ENCODE measurements around the gene TMEM45A.

The TMEM45A gene

DNA sequence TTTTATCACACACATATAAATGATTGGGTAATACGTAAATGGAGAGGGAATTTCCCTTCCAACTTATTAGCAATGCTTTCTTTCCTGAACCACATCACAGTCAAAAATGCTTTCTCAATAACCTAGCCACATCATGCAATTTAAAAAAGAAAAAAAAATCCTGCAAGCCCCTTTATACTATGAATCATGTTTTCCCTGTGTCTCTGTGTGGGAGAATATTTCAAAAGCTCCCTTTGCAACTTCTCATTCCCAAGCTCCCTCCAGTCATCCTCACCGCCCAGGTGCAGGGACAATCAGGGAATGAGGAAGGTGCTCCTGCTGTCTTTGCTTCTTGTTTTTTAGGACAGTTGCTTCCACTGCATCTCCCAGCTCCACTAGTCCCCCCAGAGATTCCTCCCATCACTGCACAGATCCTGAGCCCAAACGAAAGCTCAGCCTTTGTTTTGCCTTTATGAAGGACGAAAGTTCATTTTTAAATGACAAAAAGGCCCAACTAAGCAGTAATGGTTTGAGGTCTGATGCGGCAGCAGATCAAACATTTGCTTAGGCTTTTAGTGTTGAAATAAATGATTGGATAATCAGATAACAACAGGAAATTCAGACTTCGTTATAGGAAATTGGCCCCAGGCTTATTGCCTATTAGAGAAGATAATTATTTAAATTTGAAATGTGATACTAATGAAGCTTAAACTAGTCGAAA, 69.2 kb downstream of the TMEM45A start:
- H3K4me1 ChIP-seq (ENCODE audit: low read length) = no peaks in the 10 kb centered on the region

DNA sequence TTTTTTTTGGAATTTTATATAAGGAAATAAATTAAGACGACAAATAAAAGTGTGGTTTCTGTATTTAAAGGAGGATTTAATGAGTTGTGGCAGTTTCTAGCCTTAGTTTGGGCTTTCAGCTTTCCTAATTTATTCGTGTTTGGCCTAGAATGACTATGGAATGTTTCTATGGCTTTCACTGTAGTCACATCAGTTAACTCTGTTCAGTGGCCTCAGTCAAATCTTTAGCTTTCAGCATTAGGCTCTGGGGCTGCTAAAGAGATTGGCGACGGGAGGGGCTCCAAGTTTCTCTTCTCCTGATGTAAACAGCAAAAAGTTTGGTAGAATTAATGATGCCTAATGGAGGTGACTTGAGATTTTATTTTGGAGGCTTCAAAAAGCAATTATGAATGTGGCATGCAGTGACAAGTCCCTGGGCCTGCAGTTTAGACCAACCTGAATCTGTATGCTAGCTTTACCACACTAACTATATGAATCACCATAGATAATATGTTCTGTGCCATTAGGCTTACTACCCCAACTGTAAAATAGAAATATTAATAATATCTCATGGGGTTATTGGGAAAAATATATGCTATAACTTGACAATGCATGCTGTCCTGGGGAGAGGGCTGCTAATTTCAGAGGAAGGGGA, 69.9 kb downstream of the TMEM45A start:
- Histone ChIP-seq H3K4me3 (ENCODE audit: low read length) (no peak overlapping the region), H3K9ac (ENCODE audit: low read length) (no peak overlapping the region), H3K4me2 (ENCODE audit: low read length) (no peak overlapping the region), H3K9me3 (ENCODE audit: insufficient read depth, low read length) (no peaks in the 10 kb centered on the region), H3K79me2 (ENCODE audit: low read length) (no peaks in the 10 kb centered on the region), H2AFZ (ENCODE audit: low read depth, low read length) (no peak overlapping the region), H3K27ac (ENCODE audit: low read length) (no peak overlapping the region), H3K27me3 (ENCODE audit: low read depth, low read length) (no peaks in the 10 kb centered on the region), H3K4me1 (ENCODE audit: low read length) (no peaks in the 10 kb centered on the region), H4K20me1 (ENCODE audit: insufficient read depth, low read length) (no peaks in the 10 kb centered on the region), H3K36me3 (replicated peaks; ENCODE audit: low read depth, low read length) (no peaks in the 10 kb centered on the region)
- TF ChIP-seq, protein P1, sequence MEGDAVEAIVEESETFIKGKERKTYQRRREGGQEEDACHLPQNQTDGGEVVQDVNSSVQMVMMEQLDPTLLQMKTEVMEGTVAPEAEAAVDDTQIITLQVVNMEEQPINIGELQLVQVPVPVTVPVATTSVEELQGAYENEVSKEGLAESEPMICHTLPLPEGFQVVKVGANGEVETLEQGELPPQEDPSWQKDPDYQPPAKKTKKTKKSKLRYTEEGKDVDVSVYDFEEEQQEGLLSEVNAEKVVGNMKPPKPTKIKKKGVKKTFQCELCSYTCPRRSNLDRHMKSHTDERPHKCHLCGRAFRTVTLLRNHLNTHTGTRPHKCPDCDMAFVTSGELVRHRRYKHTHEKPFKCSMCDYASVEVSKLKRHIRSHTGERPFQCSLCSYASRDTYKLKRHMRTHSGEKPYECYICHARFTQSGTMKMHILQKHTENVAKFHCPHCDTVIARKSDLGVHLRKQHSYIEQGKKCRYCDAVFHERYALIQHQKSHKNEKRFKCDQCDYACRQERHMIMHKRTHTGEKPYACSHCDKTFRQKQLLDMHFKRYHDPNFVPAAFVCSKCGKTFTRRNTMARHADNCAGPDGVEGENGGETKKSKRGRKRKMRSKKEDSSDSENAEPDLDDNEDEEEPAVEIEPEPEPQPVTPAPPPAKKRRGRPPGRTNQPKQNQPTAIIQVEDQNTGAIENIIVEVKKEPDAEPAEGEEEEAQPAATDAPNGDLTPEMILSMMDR (IDR thresholded peaks at IDR 0.05; ENCODE audit: low read depth, low read length) = no peak
- TF ChIP-seq EZH2phosphoT487 (IDR thresholded peaks at IDR 0.05; ENCODE audit: low read depth) = no peak

More for the DNA sequence above, 69.2 kb downstream of the TMEM45A start:
- no peaks in the 10 kb centered on the region for H3K79me2 ChIP-seq (ENCODE audit: low read length)
- H3K9ac ChIP-seq (ENCODE audit: low read length) = no peak overlapping the region
- H3K27ac ChIP-seq (ENCODE audit: low read length) = no peak overlapping the region
- no peaks in the 10 kb centered on the region for H3K9me3 ChIP-seq (ENCODE audit: insufficient read depth, low read length)
- H4K20me1 ChIP-seq (ENCODE audit: insufficient read depth, low read length) = no peaks in the 10 kb centered on the region
- TF ChIP-seq EZH2phosphoT487 (IDR thresholded peaks at IDR 0.05; ENCODE audit: low read depth) = no peak
- H3K4me3 ChIP-seq (ENCODE audit: low read length) = no peak overlapping the region
- no peaks in the 10 kb centered on the region for H3K36me3 ChIP-seq (replicated peaks; ENCODE audit: low read depth, low read length)
- H3K4me2 ChIP-seq (ENCODE audit: low read length) = no peak overlapping the region
- no peaks in the 10 kb centered on the region for H3K27me3 ChIP-seq (ENCODE audit: low read depth, low read length)
- no peak overlapping the region for H2AFZ ChIP-seq (ENCODE audit: low read depth, low read length)

DNA sequence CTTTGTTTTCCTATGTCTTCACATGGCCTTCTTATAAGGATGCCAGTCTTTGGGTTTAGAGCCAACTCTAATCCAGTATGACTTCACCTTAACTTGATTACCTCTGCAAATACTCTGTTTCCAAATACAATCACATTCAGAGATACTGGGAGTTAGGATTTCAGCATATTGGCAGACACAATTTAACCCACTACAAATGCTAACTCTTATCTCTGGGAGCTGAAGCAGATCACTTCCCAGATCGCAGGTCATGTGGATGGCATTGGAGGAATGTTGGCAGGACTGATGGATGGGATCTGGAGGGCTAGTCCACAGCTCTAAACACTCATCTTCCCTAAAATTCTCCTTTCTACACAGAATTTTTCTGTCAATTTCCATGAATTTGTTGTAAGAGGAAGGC, 70.8 kb downstream of the TMEM45A start:
- no peak for TF ChIP-seq EZH2phosphoT487 (IDR thresholded peaks at IDR 0.05; ENCODE audit: low read depth)
- TF ChIP-seq, protein P1 (IDR thresholded peaks at IDR 0.05; ENCODE audit: low read depth, low read length) = no peak
- Histone ChIP-seq H3K4me3 (ENCODE audit: low read length) (no peak overlapping the region), H3K4me2 (ENCODE audit: low read length) (no peak overlapping the region), H3K79me2 (ENCODE audit: low read length) (no peaks in the 10 kb centered on the region), H4K20me1 (ENCODE audit: insufficient read depth, low read length) (no peaks in the 10 kb centered on the region), H3K36me3 (replicated peaks; ENCODE audit: low read depth, low read length) (no peaks in the 10 kb centered on the region), H3K9me3 (ENCODE audit: insufficient read depth, low read length) (no peaks in the 10 kb centered on the region), H3K27me3 (ENCODE audit: low read depth, low read length) (no peaks in the 10 kb centered on the region), H3K4me1 (ENCODE audit: low read length) (no peaks in the 10 kb centered on the region), H3K9ac (ENCODE audit: low read length) (no peak overlapping the region), H2AFZ (ENCODE audit: low read depth, low read length) (no peak overlapping the region), H3K27ac (ENCODE audit: low read length) (no peak overlapping the region)

DNA sequence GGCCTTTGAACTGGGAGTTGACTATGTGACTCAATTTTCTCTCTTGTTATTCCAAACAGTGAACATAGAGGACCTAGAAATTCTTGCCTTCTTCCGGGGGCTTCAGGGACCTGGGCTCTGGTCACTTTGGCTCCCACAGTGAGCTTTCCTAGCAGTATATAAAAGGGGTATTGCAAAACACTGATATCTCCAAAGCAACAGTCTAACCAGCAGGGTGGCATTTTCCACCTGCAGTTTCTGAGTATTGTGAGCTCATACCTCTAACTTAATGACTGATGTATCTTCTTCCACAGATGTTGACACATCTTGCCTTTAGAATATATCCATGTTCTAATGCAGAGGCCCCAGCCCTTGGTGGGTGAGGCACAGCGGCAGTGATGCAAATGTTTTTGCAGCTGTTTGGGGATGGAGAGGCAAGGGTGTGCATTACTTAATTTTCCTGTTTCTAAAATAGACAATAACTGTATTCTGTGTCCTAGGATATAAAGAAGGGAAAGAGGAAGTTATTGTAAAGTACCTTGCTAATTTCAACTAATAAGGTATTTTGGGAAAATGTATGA, 71.3 kb downstream of the TMEM45A start:
- H3K27ac ChIP-seq (ENCODE audit: low read length) = no peak overlapping the region
- H3K36me3 ChIP-seq (replicated peaks; ENCODE audit: low read depth, low read length) = no peaks in the 10 kb centered on the region
- no peak overlapping the region for H2AFZ ChIP-seq (ENCODE audit: low read depth, low read length)
- H3K27me3 ChIP-seq (ENCODE audit: low read depth, low read length) = no peaks in the 10 kb centered on the region
- no peaks in the 10 kb centered on the region for H3K9me3 ChIP-seq (ENCODE audit: insufficient read depth, low read length)
- no peaks in the 10 kb centered on the region for H4K20me1 ChIP-seq (ENCODE audit: insufficient read depth, low read length)
- H3K4me2 ChIP-seq (ENCODE audit: low read length) = no peak overlapping the region
- H3K79me2 ChIP-seq (ENCODE audit: low read length) = no peaks in the 10 kb centered on the region
- H3K4me3 ChIP-seq (ENCODE audit: low read length) = no peak overlapping the region
- TF ChIP-seq, protein P1 (IDR thresholded peaks at IDR 0.05; ENCODE audit: low read depth, low read length) = no peak
- no peak for TF ChIP-seq EZH2phosphoT487 (IDR thresholded peaks at IDR 0.05; ENCODE audit: low read depth)
- no peak overlapping the region for H3K9ac ChIP-seq (ENCODE audit: low read length)
- H3K4me1 ChIP-seq (ENCODE audit: low read length) = no peaks in the 10 kb centered on the region

Measured in OCI-LY3 (cell line).